ENCODE data around the gene PLTP. TPM values are rescaled to one million over a fixed set of nuclear protein-coding genes. Genes with fewer than 3 reads are reported as not detected.

PLTP gene
- total and polyA plus RNA-seq, 2 of the 13 experiments (the other 11 are each of a cell fraction or from before 2014, with no cell fraction given): 16.9 to 28.6 TPM

DNA sequence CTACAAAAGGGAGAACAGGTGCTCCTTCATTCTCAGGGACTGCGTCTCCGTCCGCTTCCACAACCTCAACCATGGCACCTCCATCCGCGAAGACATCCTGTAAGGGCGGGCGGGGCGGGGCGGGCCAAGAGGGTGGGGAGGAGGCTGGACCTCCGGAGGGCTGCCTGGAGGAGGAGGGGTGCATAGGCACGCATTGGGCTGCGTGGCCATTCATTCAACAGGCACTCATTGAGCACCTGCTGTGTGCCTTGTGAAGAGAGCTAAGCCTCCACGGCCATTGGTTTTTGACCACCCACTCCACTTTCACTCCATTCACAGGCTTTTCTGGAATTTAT is 54.1 kb downstream of the PLTP start:
- in situ Hi-C loops (cut with HindIII; ENCODE audit: extremely low pct_ligation_motif_present, low pct_unique_long_range_greater_than_20kb) (no loop called here), intact Hi-C loops (cut with micrococcal nuclease; ENCODE audit: unreplicated experiment) (loop anchor here (2.0 kb wide), 2 partner anchors 33 to 77 kb away; partner anchors contain the start of genes CTSA, NEURL2 and PCIF1)
- H4K20me1 ChIP-seq (ENCODE audit: insufficient read depth, low read length): no peaks in the 10 kb centered on the region
- H3K79me2 ChIP-seq (ENCODE audit: insufficient read depth, low read length): peaks cover 4% of the 10 kb centered on the region
- ChIA-PET CTCF (ENCODE audit: low intra/inter-chr PET ratio, low total read pairs) (no interaction called here), POLR2A (interaction anchor here (0.5 to 7.6 kb wide), 12 partner anchors 11 to 85 kb away, joined by 3 to 85 read pairs (median 5); partner anchors contain the start of genes CTSA, NEURL2, PCIF1 and SNX21)
- H3K9ac ChIP-seq (ENCODE audit: insufficient read depth, low read depth, low read length): peak overlapping the region; percentile 80
- H3K27me3 ChIP-seq (ENCODE audit: control insufficient read depth in 1 of 2, insufficient read depth in 2 of 2, low read length in 2 of 2): no peaks in the 10 kb centered on the region; a peak in 1 of 5 replicates
- H3K4me1 ChIP-seq (ENCODE audit: insufficient read depth, low read length): peaks cover 59% of the 10 kb centered on the region
- peak overlapping the region; percentile 78 to 91 (median 83) for H3K4me3 ChIP-seq (replicated peaks in 1 of 3; ENCODE audit: insufficient read depth in 1 of 3, low read depth in 2 of 3, low read length in 3 of 3)
- no peak overlapping the region for H2AFZ ChIP-seq (ENCODE audit: low read length)
- peak overlapping the region; percentile 87 for H3K4me2 ChIP-seq (ENCODE audit: low read depth, low read length)
- no peak for FAIRE-seq
- no peaks in the 10 kb centered on the region for H3K36me3 ChIP-seq (replicated peaks in 1 of 2; ENCODE audit: control insufficient read depth in 1 of 2, insufficient read depth in 2 of 2, low read length in 2 of 2)
- no peak for ATAC-seq
- 47% methylated on average over 13 of the region's 13 CpGs for WGBS (ENCODE audit: low lambda C conversion rate)
- no peak for DNase-seq (ENCODE audit: low spot score)
- no peaks in the 10 kb centered on the region for H3K9me3 ChIP-seq (ENCODE audit: low read length)
- BruUV-seq (replicated peaks): no TSS peak
- H3K27ac ChIP-seq (ENCODE audit: extremely low read length, insufficient read depth, low read length): peak overlapping the region; percentile 43
- TF ChIP-seq, protein P1, sequence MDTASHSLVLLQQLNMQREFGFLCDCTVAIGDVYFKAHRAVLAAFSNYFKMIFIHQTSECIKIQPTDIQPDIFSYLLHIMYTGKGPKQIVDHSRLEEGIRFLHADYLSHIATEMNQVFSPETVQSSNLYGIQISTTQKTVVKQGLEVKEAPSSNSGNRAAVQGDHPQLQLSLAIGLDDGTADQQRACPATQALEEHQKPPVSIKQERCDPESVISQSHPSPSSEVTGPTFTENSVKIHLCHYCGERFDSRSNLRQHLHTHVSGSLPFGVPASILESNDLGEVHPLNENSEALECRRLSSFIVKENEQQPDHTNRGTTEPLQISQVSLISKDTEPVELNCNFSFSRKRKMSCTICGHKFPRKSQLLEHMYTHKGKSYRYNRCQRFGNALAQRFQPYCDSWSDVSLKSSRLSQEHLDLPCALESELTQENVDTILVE (CRISPR knock-in tag; IDR thresholded peaks at IDR 0.05): no peak
- TF ChIP-seq SP140L (CRISPR knock-in tag; IDR thresholded peaks at IDR 0.05; ENCODE audit: borderline replicate concordance): no peak
- TF ChIP-seq SIN3B (IDR thresholded peaks at IDR 0.05; ENCODE audit: low read length): 0 out of 2 replicates have a peak, but pooled peaks have one; percentile 13
- TF ChIP-seq, protein P2, sequence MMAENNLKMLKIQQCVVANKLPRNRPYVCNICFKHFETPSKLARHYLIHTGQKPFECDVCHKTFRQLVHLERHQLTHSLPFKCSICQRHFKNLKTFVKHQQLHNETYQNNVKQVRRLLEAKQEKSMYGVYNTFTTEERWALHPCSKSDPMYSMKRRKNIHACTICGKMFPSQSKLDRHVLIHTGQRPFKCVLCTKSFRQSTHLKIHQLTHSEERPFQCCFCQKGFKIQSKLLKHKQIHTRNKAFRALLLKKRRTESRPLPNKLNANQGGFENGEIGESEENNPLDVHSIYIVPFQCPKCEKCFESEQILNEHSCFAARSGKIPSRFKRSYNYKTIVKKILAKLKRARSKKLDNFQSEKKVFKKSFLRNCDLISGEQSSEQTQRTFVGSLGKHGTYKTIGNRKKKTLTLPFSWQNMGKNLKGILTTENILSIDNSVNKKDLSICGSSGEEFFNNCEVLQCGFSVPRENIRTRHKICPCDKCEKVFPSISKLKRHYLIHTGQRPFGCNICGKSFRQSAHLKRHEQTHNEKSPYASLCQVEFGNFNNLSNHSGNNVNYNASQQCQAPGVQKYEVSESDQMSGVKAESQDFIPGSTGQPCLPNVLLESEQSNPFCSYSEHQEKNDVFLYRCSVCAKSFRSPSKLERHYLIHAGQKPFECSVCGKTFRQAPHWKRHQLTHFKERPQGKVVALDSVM (CRISPR knock-in tag; IDR thresholded peaks at IDR 0.05): peak; percentile 6; the same call in 1 of the 2 replicates
- no peak for TF ChIP-seq BRD4 (CRISPR knock-in tag; IDR thresholded peaks at IDR 0.05)
- no peak for TF ChIP-seq ASH2L (IDR thresholded peaks at IDR 0.05; ENCODE audit: insufficient read length, low read depth, low read length)
- no peak for TF ChIP-seq ARID2 (CRISPR knock-in tag; IDR thresholded peaks at IDR 0.05; ENCODE audit: borderline replicate concordance)
- no peak for TF ChIP-seq NFE2 (CRISPR knock-in tag; IDR thresholded peaks at IDR 0.05)
- TF ChIP-seq XRCC5 (optimal IDR thresholded peaks at IDR 0.05; ENCODE audit: low read length): no peak
- TF ChIP-seq ZNF530 (CRISPR knock-in tag; IDR thresholded peaks at IDR 0.05; ENCODE audit: low read depth): 0 out of 2 replicates have a peak, but pooled peaks have one; percentile 16
- TF ChIP-seq ZBTB38 (CRISPR knock-in tag; IDR thresholded peaks at IDR 0.05): peak; percentile 30; the same call in 1 of the 2 replicates
- 0 out of 2 replicates have a peak, but pooled peaks have one; percentile 4 for TF ChIP-seq ZNF558 (CRISPR knock-in tag; IDR thresholded peaks at IDR 0.05; ENCODE audit: borderline replicate concordance)
- no peak for TF ChIP-seq HMG20A (CRISPR knock-in tag; IDR thresholded peaks at IDR 0.05; ENCODE audit: borderline replicate concordance)
- no peak for TF ChIP-seq REXO4 (CRISPR knock-in tag; IDR thresholded peaks at IDR 0.05; ENCODE audit: borderline replicate concordance)
- TF ChIP-seq ZFP36 (IDR thresholded peaks at IDR 0.05; ENCODE audit: borderline replicate concordance, low read depth, low read length, partially characterized antibody): peak; percentile 87
- no peak for TF ChIP-seq CEBPG (CRISPR knock-in tag; IDR thresholded peaks at IDR 0.05)
- TF ChIP-seq TMF1 (CRISPR knock-in tag; IDR thresholded peaks at IDR 0.05; ENCODE audit: low read depth): no peak
- no peak for TF ChIP-seq RNF2 (conservative IDR thresholded peaks at IDR 0.05; ENCODE audit: low read depth)
- TF ChIP-seq HNRNPK (IDR thresholded peaks at IDR 0.05; ENCODE audit: low read depth, low read length, poor library complexity, severe bottlenecking): no peak
- TF ChIP-seq, protein P3, sequence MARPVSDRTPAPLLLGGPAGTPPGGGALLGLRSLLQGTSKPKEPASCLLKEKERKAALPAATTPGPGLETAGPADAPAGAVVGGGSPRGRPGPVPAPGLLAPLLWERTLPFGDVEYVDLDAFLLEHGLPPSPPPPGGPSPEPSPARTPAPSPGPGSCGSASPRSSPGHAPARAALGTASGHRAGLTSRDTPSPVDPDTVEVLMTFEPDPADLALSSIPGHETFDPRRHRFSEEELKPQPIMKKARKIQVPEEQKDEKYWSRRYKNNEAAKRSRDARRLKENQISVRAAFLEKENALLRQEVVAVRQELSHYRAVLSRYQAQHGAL (CRISPR knock-in tag; IDR thresholded peaks at IDR 0.05; ENCODE audit: not compliant biosample characterization): no peak
- TF ChIP-seq, protein P4, sequence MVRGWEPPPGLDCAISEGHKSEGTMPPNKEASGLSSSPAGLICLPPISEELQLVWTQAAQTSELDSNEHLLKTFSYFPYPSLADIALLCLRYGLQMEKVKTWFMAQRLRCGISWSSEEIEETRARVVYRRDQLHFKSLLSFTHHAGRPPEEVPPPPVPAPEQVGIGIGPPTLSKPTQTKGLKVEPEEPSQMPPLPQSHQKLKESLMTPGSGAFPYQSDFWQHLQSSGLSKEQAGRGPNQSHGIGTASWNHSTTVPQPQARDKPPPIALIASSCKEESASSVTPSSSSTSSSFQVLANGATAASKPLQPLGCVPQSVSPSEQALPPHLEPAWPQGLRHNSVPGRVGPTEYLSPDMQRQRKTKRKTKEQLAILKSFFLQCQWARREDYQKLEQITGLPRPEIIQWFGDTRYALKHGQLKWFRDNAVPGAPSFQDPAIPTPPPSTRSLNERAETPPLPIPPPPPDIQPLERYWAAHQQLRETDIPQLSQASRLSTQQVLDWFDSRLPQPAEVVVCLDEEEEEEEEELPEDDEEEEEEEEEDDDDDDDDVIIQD (CRISPR knock-in tag; IDR thresholded peaks at IDR 0.05; ENCODE audit: low read depth): no peak
- TF ChIP-seq DMAP1 (CRISPR knock-in tag; IDR thresholded peaks at IDR 0.05): no peak

All from HepG2 (cell line).